Neutrophil (primary cell): ENCODE results near the gene PLEKHG2.

Source experiments
- H3K27ac ChIP-seq: fragments of 200-600 bp; sonication (generic); 2 replicates; pipeline ENCODE4 v1.5.1; 2016; ENCODE audit warnings: mild to moderate bottlenecking, moderate library complexity
- H3K27me3 ChIP-seq: fragments of 200-600 bp; sonication (generic); 2 replicates; pipeline ENCODE4 v1.6.0; 2016; ENCODE audit warnings: mild to moderate bottlenecking
- H3K36me3 ChIP-seq: fragments of 200-600 bp; sonication (generic); 2 replicates; pipeline ENCODE4 v1.5.1; 2017
- H3K4me1 ChIP-seq, 2 experiments: fragments of 200-600 bp in 1 of 2; sonication (generic) in 1 of 2; 1 replicate in 1 of 2; 2 replicates in 1 of 2; pipeline versions ENCODE4 v1.5.1 to v1.6.1; 2013 to 2016; ENCODE audit warnings: low read depth in 1 of 2, low read length in 1 of 2, mild to moderate bottlenecking in 1 of 2, moderate library complexity in 1 of 2; ENCODE audit not compliant: control insufficient read depth in 1 of 2, insufficient read depth in 1 of 2
- H3K4me3 ChIP-seq, 2 experiments: fragments of 200-600 bp in 1 of 2; sonication (generic) in 1 of 2; 1 replicate in 1 of 2; 2 replicates in 1 of 2; pipeline ENCODE4 v1.5.1; 2013 to 2016; ENCODE audit warnings: low read depth in 1 of 2, low read length in 1 of 2, mild to moderate bottlenecking in 1 of 2, moderate library complexity in 1 of 2
- H3K9me3 ChIP-seq: fragments of 200-600 bp; sonication (generic); 2 replicates; pipeline ENCODE4 v1.5.1; 2016
- CTCF ChIP-seq: fragments of 200-600 bp; sonication (generic); IDR thresholded peaks from 2 replicates; pipeline ENCODE4 v1.5.1; 2016; ENCODE audit warnings: antibody characterized with exemption

Gene PLEKHG2

GRCh38 chr19:39434123-39435076 lies 21.9 kb downstream of the PLEKHG2 start:
- Histone ChIP-seq H3K4me3 (peak overlapping the region; percentile 86 to 93), H3K9me3 (no peaks in the 10 kb centered on the region), H3K27me3 (peaks cover 11% of the 10 kb centered on the region), H3K36me3 (peaks cover 19% of the 10 kb centered on the region), H3K4me1 (peaks cover 16 to 29% of the 10 kb centered on the region in 2 experiments), H3K27ac (no peak overlapping the region)
- TF ChIP-seq CTCF: no peak

- peak within 1 kb of the TSS; percentile 81 for H3K27ac ChIP-seq
- peaks cover 19% of the 10 kb centered on the region for H3K36me3 ChIP-seq
- peak; percentile 44 for TF ChIP-seq CTCF
- H3K4me1 ChIP-seq: peaks cover 16 to 23% of the 10 kb centered on the region in 2 experiments
- peak within 1 kb of the TSS; percentile 86 to 93 for H3K4me3 ChIP-seq
- H3K9me3 ChIP-seq: no peaks in the 10 kb centered on the region
- H3K27me3 ChIP-seq: peaks cover 11% of the 10 kb centered on the region
These were observed 23.3 kb downstream of the PLEKHG2 start, which contains the start of gene RPS16 for GRCh38 chr19:39435499-39436349. TSS of gene RPS16 (minus strand) at chr19:39435949. CDS start at chr19:39435895, 54 bp downstream.

GRCh38 chr19:39436350-39436716 lies 23.9 kb downstream of the PLEKHG2 start:
- Histone ChIP-seq H3K9me3 (no peaks in the 10 kb centered on the region), H3K36me3 (peaks cover 19% of the 10 kb centered on the region), H3K4me1 (peaks cover 16 to 17% of the 10 kb centered on the region in 2 experiments), H3K4me3 (peak overlapping the region; percentile 86 to 93), H3K27ac (peak overlapping the region; percentile 81), H3K27me3 (peaks cover 15% of the 10 kb centered on the region)
- TF ChIP-seq CTCF: no peak

- no peak overlapping the region for H3K27ac ChIP-seq
- no peaks in the 10 kb centered on the region for H3K9me3 ChIP-seq
- no peak for TF ChIP-seq CTCF
- H3K27me3 ChIP-seq: peaks cover 25% of the 10 kb centered on the region
- peaks cover 16 to 17% of the 10 kb centered on the region in 2 experiments for H3K4me1 ChIP-seq
- no peak overlapping the region for H3K4me3 ChIP-seq
- H3K36me3 ChIP-seq: peaks cover 7% of the 10 kb centered on the region
These were observed 25.9 kb downstream of the PLEKHG2 start for GRCh38 chr19:39438270-39438934.

GRCh38 chr19:39444598-39445195 lies 32.2 kb downstream of the PLEKHG2 start:
- H3K27me3 ChIP-seq: peaks cover 14% of the 10 kb centered on the region
- H3K4me3 ChIP-seq: peak overlapping the region; percentile 90 to 93
- peaks cover 21 to 30% of the 10 kb centered on the region in 2 experiments for H3K4me1 ChIP-seq
- H3K9me3 ChIP-seq: no peaks in the 10 kb centered on the region
- no peak for TF ChIP-seq CTCF
- peak overlapping the region; percentile 94 for H3K27ac ChIP-seq
- peaks cover 15% of the 10 kb centered on the region for H3K36me3 ChIP-seq
